NCI-H2196 treated with DMSO at 0.1 percent for 48 hours (cell line): ENCODE data around the gene TMEM14A.

Source experiments
- DNase-seq: peaks from one replicate; lab custom pipeline; 2025; ENCODE audit not compliant: unreplicated experiment; lab: John Stamatoyannopoulos, UW

Gene TMEM14A

GRCh38 chr6:52733172-52733571 is 62.3 kb downstream of the TMEM14A start:
- no peak for DNase-seq

DNA sequence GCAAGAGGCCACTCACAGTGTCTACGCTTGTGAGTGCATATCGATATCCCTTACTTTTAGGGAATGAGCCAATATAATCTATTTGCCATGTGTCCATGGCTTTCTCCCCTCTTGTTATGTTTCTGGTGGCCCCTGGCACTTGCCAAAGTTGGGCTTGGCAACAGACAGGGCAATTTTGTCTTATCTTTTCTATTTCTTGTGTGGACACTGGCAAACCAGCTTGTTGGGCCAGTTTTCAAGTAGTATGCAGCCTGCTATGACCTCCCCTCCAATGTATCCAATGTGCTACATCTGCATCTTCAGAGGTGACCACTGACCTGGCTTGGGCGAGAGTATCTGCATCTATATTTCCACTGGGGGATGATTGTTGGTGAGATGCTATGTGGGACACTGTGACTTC is 63.2 kb downstream of the TMEM14A start:
- DNase-seq, result no peak

DNA sequence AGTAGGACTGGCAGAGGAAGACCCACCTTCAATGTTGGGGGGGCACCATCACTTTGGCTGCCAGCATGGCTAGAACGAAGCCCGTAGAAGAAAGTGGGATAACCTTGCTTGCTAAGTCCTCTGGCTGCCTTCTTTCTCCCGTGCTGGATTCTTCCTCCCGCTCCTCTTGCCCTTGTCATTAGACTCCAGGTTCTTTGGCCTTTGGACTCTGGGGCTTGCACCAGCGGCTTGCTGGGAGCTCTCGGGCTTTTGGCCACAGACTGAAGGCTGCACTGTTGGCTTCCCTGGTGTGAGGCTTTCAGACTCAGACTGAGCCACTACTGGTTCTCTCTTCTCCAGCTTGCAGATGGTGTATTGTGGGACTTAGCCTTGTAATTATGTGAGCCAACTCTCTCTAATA is 64.2 kb downstream of the TMEM14A start:
- no peak for DNase-seq

GRCh38 chr6:52736145-52736544 is 65.2 kb downstream of the TMEM14A start:
- no peak for DNase-seq
